PC-9 (cell line): ENCODE measurements around the gene BRD9. TPM values are rescaled to one million over a fixed set of nuclear protein-coding genes. Genes with fewer than 3 reads are reported as not detected.

Experiments used
- BruUV-seq: library from RNA; stranded (reverse); fragments of 400-500 nt; replicated peaks from 2 replicates; lab custom pipeline; 2021; lab: Mats Ljungman, UMichigan
- CTCF ChIA-PET: fragments of 300-600 bp; sonication (Branson Sonifier 250); formaldehyde crosslinking; loops from one replicate; lab custom pipeline; 2022; ENCODE audit warnings: antibody characterized with exemption; lab: Charles Lee
- POLR2A ChIA-PET: fragments of 300-600 bp; sonication (Branson Sonifier 250); formaldehyde crosslinking; loops from one replicate; lab custom pipeline; 2022; ENCODE audit warnings: antibody characterized with exemption; ENCODE audit not compliant: unreplicated experiment; lab: Charles Lee
- DNase-seq, 2 experiments: peaks; one replicate each; pipeline versions ENCODE4 v3.0.0 to v3.0.0-alpha.2; 2015 to 2022; ENCODE audit warnings: mixed read lengths in 1 of 2
- H2AFZ ChIP-seq: fragments of 200-600 bp; sonication (generic); 2 replicates; pipeline ENCODE4 v1.8.1; 2017; ENCODE audit warnings: antibody characterized with exemption
- H3F3A ChIP-seq: fragments of 200-600 bp; sonication (generic); 2 replicates; pipeline ENCODE4 v1.8.1; 2017; ENCODE audit warnings: antibody characterized with exemption, mild to moderate bottlenecking, low read depth; ENCODE audit not compliant: insufficient read depth
- H3K27ac ChIP-seq: fragments of 200-600 bp; sonication (generic); 2 replicates; pipeline ENCODE4 v1.6.1; 2016; ENCODE audit warnings: mixed run types
- H3K27me3 ChIP-seq: fragments of 200-600 bp; sonication (generic); 2 replicates; pipeline ENCODE4 v1.6.1; 2016; ENCODE audit warnings: low read depth, mixed run types; ENCODE audit not compliant: insufficient read depth
- H3K36me3 ChIP-seq: fragments of 200-600 bp; sonication (generic); 2 replicates; pipeline ENCODE4 v1.6.1; 2016; ENCODE audit warnings: low read depth, mixed run types
- H3K4me1 ChIP-seq: fragments of 200-600 bp; sonication (generic); replicated peaks from 2 replicates; pipeline ENCODE4 v1.6.1; 2016; ENCODE audit warnings: mixed run types; ENCODE audit not compliant: insufficient read depth
- H3K4me2 ChIP-seq: fragments of 200-600 bp; sonication (generic); 2 replicates; pipeline ENCODE4 v1.6.1; 2017; ENCODE audit warnings: mixed run types
- H3K4me3 ChIP-seq: fragments of 200-600 bp; sonication (generic); 2 replicates; pipeline ENCODE4 v1.6.1; 2016; ENCODE audit warnings: mixed run types
- H3K79me2 ChIP-seq: fragments of 200-600 bp; sonication (generic); 2 replicates; pipeline ENCODE4 v1.6.1; 2017; ENCODE audit warnings: low read depth, mixed run types
- H3K9me2 ChIP-seq: fragments of 200-600 bp; sonication (generic); 2 replicates; pipeline ENCODE4 v1.8.1; 2017; ENCODE audit warnings: mild to moderate bottlenecking; ENCODE audit not compliant: insufficient read depth
- H3K9me3 ChIP-seq: fragments of 200-600 bp; sonication (generic); 2 replicates; pipeline ENCODE4 v1.8.1; 2016; ENCODE audit warnings: low read depth; ENCODE audit not compliant: insufficient read depth
- H4K20me1 ChIP-seq: fragments of 200-600 bp; sonication (generic); 2 replicates; pipeline ENCODE4 v1.8.1; 2017; ENCODE audit not compliant: insufficient read depth
- CTCF ChIP-seq: fragments of 200-600 bp; sonication (generic); conservative IDR thresholded peaks from 2 replicates; pipeline ENCODE4 v1.6.1; 2017; ENCODE audit warnings: mixed run types, antibody characterized with exemption, mild to moderate bottlenecking, moderate library complexity
- EZH2 ChIP-seq: fragments of 200-600 bp; sonication (generic); IDR thresholded peaks from 2 replicates; pipeline ENCODE4 v1.8.0; 2017; ENCODE audit warnings: antibody characterized with exemption, low read depth
- intact Hi-C: fragments of 100-400 bp; cut with micrococcal nuclease; formaldehyde crosslinking; loops from one replicate; pipeline ENCODE4 v1.10.0; 2022; ENCODE audit not compliant: unreplicated experiment
- total RNA-seq: library from RNA; stranded (reverse); gene quantifications from 2 replicates; pipeline ENCODE4 v1.2.3, GENCODE V29; 2021

The BRD9 gene
- total RNA-seq, 1 experiment from 2014 or later = 102 TPM

- Histone ChIP-seq H3F3A (no peaks in the 10 kb centered on the region; the same call in 1 of the 2 replicates), H3K4me2 (no peak overlapping the region), H3K4me3 (no peak overlapping the region), H3K27me3 (no peaks in the 10 kb centered on the region), H3K27ac (no peak overlapping the region), H3K9me3 (no peaks in the 10 kb centered on the region), H3K4me1 (peaks cover 7% of the 10 kb centered on the region), H4K20me1 (peaks cover 31% of the 10 kb centered on the region), H3K9me2 (no peaks in the 10 kb centered on the region), H2AFZ (no peak overlapping the region), H3K79me2 (peaks cover 67% of the 10 kb centered on the region), H3K36me3 (peaks cover 80% of the 10 kb centered on the region)
- ChIA-PET CTCF (interaction anchor here (0.6 kb wide), 1 partner anchor 456 kb away, joined by 4 read pairs; no protein-coding TSS in a partner anchor), POLR2A (interaction anchor here (0.7 kb wide), 1 partner anchor 234 kb away, joined by 3 read pairs; no protein-coding TSS in a partner anchor)
- DNase-seq = no peak
- intact Hi-C loops = no loop called here
- BruUV-seq = no TSS peak
- TF ChIP-seq EZH2 (no peak), CTCF (no peak)
Measured at GRCh38 chr5:886716-887325, 5.8 kb downstream of the BRD9 start.

- peaks cover 62% of the 10 kb centered on the region for H3K79me2 ChIP-seq
Measured at GRCh38 chr5:886036-886435, 6.6 kb downstream of the BRD9 start.

GRCh38 chr5:885529-885928 lies 7.1 kb downstream of the BRD9 start:
- Histone ChIP-seq H3K79me2 (peaks cover 57% of the 10 kb centered on the region), H3K4me3 (no peak overlapping the region), H3K9me3 (no peaks in the 10 kb centered on the region), H3F3A (no peaks in the 10 kb centered on the region; the same call in 1 of the 2 replicates), H3K4me1 (no peaks in the 10 kb centered on the region), H3K27me3 (no peaks in the 10 kb centered on the region), H4K20me1 (peaks cover 42% of the 10 kb centered on the region), H3K9me2 (no peaks in the 10 kb centered on the region), H3K4me2 (no peak overlapping the region), H2AFZ (no peak overlapping the region), H3K27ac (no peak overlapping the region), H3K36me3 (peaks cover 88% of the 10 kb centered on the region)
- CTCF ChIA-PET = no interaction called here
- intact Hi-C loops = no loop called here
- POLR2A ChIA-PET = no interaction called here
- BruUV-seq = no TSS peak
- TF ChIP-seq CTCF (no peak), EZH2 (no peak)
- no peak for DNase-seq

More at GRCh38 chr5:886036-886435, 6.6 kb downstream of the BRD9 start:
- DNase-seq = no peak
- Histone ChIP-seq H3K4me2 (no peak overlapping the region), H3K27me3 (no peaks in the 10 kb centered on the region), H3K4me3 (no peak overlapping the region), H4K20me1 (peaks cover 37% of the 10 kb centered on the region), H2AFZ (no peak overlapping the region), H3F3A (no peaks in the 10 kb centered on the region; the same call in 1 of the 2 replicates), H3K36me3 (peaks cover 84% of the 10 kb centered on the region), H3K9me3 (no peaks in the 10 kb centered on the region), H3K9me2 (no peaks in the 10 kb centered on the region), H3K27ac (no peak overlapping the region), H3K4me1 (0 out of 2 replicates have a peak, but pooled peaks cover under 1% of the 10 kb centered on the region)
- ChIA-PET CTCF (no interaction called here), POLR2A (interaction anchor here (0.7 kb wide), 1 partner anchor 233 kb away, joined by 3 read pairs; no protein-coding TSS in a partner anchor)
- no peak for TF ChIP-seq EZH2
- no peak for TF ChIP-seq CTCF
- no TSS peak for BruUV-seq
- intact Hi-C loops = no loop called here
